HG03280 (cell line): Measurements from ENCODE around the gene PRAMEF12.
"Not testable (repeated sequence)": the region's sequence is repeated elsewhere in the genome, so short reads cannot be mapped to it uniquely, and the experiment has no call there.

Experiments
- ATAC-seq: cut with Tn5 transposase; IDR thresholded peaks from one replicate; pipeline ENCODE4 v1.9.1; 2021; ENCODE audit warnings: mild to moderate bottlenecking, moderate library complexity; ENCODE audit not compliant: unreplicated experiment

Gene PRAMEF12

GRCh38 chr1:12773438-12773837 is at the start of gene PRAMEF12:
Gene PRAMEF12 (plus strand): TSS chr1:12773738. CDS start chr1:12774868, 1,130 bp downstream.
- ATAC-seq: no peak

- no peak for ATAC-seq
Measured at GRCh38 chr1:12728391-12728790, 45.1 kb upstream of the PRAMEF12 start.

DNA sequence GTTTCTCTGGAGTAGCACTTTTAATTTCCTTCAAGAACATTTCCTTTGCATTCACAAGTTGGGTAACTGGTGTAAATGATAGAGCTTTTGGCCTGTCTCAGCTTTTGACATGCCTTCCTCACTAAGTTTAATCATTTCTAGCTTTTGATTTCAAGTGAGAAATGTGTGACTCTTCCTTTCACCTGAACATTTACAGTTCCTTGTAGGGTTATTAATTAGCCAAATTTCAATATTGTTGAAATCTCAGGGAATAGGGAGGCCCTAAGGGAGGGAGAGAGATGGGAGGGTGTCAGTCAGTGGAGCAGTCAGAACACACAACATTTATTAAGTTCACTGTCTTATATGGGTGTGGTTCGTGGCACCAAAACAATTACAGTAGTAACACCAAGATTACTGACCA is 43.4 kb upstream of the PRAMEF12 start:
- no peak for ATAC-seq

- not testable (repeated sequence) for ATAC-seq
Measured at GRCh38 chr1:12731084-12731483, 42.5 kb upstream of the PRAMEF12 start.

DNA sequence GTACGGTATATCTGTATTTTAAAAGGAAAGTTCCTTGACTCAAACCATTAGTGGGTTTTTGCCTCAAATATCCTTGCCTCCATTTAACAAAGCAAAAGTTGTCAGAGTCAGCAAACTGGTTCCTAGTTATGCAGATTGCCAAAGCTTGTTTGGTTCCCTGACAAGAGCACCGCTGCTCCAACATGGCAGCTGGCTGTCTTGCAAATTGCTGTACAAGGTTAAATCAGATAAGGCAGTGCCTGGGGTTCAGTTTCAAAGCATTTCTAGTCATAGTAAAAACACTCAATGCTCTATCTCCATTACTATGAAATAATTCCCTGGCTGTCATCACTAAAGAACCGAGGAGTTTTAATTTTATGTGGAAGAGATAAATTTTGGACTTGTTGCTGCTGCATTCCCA is 38.9 kb upstream of the PRAMEF12 start:
- ATAC-seq: no peak

DNA sequence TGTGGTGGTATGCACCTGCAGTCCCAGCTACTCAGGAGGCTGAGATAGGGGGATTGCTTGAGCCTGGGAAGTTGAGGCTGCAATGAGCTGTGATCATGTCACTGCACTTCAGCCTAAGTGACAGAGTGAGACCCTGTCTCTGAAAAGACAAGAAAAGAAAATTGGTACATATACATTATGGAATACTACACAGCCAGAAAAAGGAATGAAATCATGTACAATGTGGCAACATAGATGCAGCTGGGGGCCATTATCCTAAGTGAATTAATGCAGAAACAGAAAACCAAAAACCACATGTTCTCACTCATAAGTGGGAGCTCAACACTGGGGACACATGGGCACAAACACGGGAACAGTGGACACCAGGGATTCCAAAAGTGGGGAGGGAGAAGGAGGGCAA is 34.6 kb upstream of the PRAMEF12 start:
- no peak for ATAC-seq

DNA sequence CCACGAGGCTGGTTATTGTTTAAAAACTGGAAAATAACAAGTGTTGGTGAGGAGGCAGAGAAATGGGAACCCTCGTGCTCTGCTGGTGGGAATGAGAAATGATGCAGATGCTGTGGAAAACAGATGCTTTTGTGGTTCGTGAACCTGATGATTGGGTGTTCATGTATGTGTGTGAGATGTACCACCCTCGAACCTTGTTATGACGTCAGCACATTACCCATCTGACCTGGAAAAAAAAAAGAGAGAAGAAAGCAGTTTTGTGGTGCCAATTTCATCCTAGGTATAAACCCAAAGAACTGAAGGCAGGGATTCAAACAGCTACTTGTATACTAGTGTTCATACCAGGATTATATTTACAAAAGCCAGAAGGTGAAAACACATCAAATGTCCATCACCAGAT is 33.9 kb upstream of the PRAMEF12 start:
- no peak for ATAC-seq

GRCh38 chr1:12741946-12742345 is 31.6 kb upstream of the PRAMEF12 start:
- ATAC-seq: no peak

DNA sequence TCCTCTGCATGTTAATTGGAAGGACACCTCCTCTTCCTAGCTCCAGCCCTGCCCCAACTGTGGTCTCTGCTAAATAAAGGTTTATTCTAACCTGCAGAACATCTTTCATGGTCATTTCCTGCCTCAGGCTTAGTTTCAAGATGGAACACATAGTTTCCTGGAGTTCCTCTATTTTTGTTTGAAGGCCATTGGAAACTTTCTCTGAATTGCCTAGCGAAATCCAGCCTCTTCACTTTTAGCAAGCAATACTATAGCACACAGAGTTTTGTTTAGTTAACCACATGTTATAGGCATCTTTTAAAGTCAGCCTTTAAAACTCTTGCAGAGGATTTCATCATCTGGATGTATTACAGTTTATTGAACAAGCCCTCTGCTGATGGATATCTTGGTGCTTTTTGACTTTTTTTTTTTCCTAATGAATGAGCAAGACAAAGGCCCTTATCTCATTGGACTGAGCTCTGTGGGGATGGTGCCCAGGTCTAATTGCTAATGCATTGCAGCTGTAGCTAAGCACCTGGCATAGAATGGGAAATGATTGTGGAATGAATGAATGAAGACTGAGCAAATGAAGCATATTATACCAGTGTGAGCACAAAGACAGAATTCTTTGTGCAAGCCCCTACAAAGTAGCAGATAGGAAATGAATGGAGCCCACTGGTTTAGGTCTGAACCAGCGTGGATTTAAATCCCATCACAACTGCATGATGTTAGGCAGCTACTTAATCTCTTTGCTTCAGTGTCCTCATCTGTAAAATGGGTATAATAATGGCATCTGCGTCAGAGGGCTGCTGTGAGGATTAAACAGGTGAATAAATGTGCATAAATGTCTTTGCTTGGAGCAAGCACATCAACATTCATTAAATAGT is 28.2 kb upstream of the PRAMEF12 start:
- ATAC-seq: no peak

- peak; percentile 41 for ATAC-seq
Measured at GRCh38 chr1:12745992-12746323, 27.6 kb upstream of the PRAMEF12 start, which contains the start of gene CFAP107. Gene CFAP107 (plus strand): TSS chr1:12746200. CDS start chr1:12746431, 231 bp downstream.

DNA sequence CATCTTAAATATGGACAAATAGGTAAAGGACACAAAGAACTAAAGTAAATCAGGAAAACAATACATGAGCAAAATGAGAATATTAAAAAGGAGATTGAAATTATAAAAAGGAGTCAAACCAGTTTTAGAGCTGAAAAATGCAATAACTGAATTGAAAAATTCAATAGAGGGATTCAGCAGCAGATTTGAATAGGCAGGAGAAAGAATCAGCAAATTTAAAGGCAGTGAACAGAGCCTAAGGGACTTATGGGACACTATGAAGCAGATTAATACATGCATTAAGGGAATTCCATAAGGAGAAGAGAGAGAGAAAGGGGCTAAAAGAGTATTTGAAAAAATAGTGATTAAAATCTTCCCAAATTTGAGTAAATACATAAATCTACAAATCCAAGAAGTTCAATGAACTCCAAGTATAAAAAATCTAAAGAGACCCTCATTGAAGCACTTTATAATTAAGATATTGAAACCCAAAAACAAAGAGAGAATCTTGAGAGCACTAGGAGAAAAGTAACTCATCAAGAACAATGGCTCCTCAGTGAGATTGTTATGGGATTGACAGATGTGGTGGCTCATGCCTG is 24.7 kb upstream of the PRAMEF12 start:
- ATAC-seq: no peak

GRCh38 chr1:12754738-12755137 is 18.8 kb upstream of the PRAMEF12 start:
- ATAC-seq: no peak

- no peak for ATAC-seq
Measured at GRCh38 chr1:12756273-12756672, 17.3 kb upstream of the PRAMEF12 start.

DNA sequence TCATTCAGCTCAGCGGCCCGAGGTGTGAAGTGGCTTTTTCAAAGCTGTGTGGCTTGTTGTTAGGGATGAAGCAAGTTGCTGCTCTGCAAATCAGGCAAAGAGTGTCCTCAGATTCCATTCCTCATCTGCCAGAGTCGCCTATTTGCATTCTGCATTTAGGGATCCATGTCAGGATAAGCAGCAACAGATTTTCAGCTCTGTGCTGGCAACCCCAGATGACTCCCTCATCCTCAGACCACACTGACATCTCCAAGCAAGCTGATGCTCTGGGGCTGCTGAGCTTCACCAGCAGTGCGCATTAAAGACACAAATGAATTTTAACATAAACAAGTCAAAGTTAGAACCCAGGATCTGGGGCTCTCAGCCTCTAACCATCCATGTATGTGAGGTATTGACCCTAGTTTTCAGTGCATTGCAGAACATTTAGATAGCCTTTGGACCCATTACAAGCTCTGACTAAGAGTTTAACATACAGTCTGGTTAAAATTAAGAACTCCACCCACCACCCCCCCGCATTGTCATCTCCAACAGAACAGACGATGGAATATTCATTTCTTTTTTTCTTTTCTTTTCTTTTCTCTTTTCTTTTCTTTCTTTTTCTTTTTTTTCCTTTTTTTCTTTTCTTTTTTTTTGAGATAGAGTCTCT is 16.6 kb upstream of the PRAMEF12 start:
- ATAC-seq: no peak

GRCh38 chr1:12757836-12758235 is 15.7 kb upstream of the PRAMEF12 start:
- no peak for ATAC-seq

GRCh38 chr1:12760256-12760795 is 13.2 kb upstream of the PRAMEF12 start:
- no peak for ATAC-seq

GRCh38 chr1:12761781-12762180 is 11.8 kb upstream of the PRAMEF12 start:
- ATAC-seq: no peak

GRCh38 chr1:12762766-12763165 is 10.8 kb upstream of the PRAMEF12 start:
- ATAC-seq: no peak

DNA sequence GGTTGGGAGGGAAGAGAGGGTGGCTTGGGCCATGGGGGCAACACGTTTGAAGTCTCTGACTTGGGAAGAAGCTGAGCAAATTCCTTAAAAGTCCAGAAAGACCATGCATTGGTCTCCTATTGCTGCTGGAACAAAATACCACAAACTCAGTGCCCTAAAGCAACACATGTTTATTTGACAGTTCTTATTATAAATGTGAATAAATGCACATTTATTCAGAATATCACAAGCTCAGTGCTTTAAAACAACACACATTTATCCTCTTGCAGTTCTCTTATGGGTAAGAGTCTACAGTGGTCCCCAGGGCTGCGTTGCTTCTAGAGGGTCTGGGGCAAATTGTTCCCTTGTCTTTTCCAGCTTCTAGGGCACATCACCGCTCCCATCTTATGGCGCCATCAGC is 10.1 kb upstream of the PRAMEF12 start:
- no peak for ATAC-seq

DNA sequence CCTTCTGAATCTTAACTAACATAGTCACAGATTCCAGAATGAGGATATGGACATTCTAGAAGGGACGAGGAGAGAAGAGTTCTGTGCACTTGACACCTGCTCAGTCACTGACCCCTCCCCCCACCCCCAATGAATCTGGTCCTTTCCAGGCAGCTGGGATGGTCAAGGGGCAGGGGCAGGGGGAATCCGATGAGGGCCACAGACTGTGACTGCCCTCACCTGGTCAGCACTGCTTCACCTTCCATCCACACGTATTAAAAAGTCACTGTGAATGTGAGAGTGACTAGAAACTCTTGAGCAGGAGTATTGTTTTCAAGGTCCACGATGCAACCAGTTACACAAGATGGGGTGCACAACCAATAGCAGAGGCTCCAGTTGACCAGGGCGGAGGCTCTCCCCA is 9.5 kb upstream of the PRAMEF12 start:
- ATAC-seq: no peak

DNA sequence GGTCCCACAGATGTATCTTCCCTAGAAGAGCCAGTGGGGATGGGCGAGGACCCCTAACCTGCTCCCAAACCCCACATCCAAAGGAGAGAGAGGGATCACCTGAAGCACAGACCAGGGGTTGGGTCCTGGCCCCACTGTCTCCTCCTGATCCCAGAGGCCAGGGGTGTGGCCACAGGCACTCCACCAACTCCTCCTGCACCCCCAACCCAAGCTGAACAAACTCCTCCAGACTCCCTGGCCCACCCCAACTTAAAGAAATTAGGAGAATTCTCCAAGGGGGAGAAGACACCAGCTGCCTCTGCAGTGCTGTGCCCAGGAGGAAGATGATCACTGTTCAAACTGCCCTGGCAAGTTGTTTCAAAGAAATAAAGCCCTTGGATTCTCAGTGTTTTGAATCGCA is 4.5 kb upstream of the PRAMEF12 start:
- no peak for ATAC-seq
